ENCODE measurements around the gene GPR132.

DNA sequence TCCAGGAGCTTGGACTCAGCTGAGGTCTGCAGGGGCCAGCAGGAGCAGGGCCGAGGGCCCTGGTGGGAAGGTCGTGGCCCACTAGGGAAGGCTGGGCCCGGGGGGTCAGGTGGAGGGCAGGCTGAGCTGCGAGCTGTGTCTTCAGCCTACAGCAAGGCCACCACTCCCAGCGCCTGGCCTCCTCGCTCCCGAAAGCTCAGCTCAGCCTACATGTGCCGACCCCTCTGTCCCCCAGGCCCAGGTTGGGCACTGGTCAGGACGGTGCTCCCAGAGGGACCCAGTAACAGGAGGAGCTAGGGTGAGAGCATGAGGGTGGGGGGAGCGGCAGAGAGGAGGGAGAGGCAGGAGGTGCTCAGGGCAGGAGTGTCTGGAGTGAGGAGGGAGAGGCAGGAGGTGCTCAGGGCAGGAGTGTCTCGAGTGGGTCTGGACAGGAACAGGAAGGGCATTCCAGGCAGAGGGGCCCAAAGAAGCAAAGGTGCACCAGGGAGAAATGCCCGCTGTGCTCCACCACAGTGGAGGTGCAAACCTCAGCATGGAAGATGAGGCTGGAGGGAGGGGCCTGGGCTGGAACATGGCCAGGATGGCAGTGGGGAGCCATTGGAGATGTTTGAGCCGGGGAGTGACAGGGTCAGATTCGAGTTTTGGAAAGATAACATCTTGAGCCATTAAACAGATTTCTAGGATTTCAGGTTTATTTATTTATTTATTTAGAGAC lies 29.1 kb upstream of the GPR132 start:
- TF ChIP-seq, protein P1, sequence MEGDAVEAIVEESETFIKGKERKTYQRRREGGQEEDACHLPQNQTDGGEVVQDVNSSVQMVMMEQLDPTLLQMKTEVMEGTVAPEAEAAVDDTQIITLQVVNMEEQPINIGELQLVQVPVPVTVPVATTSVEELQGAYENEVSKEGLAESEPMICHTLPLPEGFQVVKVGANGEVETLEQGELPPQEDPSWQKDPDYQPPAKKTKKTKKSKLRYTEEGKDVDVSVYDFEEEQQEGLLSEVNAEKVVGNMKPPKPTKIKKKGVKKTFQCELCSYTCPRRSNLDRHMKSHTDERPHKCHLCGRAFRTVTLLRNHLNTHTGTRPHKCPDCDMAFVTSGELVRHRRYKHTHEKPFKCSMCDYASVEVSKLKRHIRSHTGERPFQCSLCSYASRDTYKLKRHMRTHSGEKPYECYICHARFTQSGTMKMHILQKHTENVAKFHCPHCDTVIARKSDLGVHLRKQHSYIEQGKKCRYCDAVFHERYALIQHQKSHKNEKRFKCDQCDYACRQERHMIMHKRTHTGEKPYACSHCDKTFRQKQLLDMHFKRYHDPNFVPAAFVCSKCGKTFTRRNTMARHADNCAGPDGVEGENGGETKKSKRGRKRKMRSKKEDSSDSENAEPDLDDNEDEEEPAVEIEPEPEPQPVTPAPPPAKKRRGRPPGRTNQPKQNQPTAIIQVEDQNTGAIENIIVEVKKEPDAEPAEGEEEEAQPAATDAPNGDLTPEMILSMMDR (IDR thresholded peaks at IDR 0.05 in 2 of 3, conservative IDR thresholded peaks at IDR 0.05 in 1 of 3; ENCODE audit: borderline replicate concordance in 1 of 3, insufficient read depth in 1 of 3, low read depth in 2 of 3, low read length in 2 of 3), result no peak
- TF ChIP-seq, protein P2, sequence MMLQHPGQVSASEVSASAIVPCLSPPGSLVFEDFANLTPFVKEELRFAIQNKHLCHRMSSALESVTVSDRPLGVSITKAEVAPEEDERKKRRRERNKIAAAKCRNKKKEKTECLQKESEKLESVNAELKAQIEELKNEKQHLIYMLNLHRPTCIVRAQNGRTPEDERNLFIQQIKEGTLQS (IDR thresholded peaks at IDR 0.05), result no peak
- TF ChIP-seq RAD21 (IDR thresholded peaks at IDR 0.05; ENCODE audit: low read depth) (no peak), EGR1 (IDR thresholded peaks at IDR 0.05; ENCODE audit: low read depth) (no peak), EZH2 (IDR thresholded peaks at IDR 0.05) (no peak), POLR2A (IDR thresholded peaks at IDR 0.05; ENCODE audit: borderline replicate concordance, extremely low read depth, insufficient read depth, insufficient read length) (no peak), TCF7L2 (IDR thresholded peaks at IDR 0.05; ENCODE audit: borderline replicate concordance, extremely low read depth, insufficient read depth, insufficient read length) (no peak), EZH2phosphoT487 (IDR thresholded peaks at IDR 0.05; ENCODE audit: borderline replicate concordance) (no peak), JUND (IDR thresholded peaks at IDR 0.05) (no peak)
- TF ChIP-seq, protein P3, sequence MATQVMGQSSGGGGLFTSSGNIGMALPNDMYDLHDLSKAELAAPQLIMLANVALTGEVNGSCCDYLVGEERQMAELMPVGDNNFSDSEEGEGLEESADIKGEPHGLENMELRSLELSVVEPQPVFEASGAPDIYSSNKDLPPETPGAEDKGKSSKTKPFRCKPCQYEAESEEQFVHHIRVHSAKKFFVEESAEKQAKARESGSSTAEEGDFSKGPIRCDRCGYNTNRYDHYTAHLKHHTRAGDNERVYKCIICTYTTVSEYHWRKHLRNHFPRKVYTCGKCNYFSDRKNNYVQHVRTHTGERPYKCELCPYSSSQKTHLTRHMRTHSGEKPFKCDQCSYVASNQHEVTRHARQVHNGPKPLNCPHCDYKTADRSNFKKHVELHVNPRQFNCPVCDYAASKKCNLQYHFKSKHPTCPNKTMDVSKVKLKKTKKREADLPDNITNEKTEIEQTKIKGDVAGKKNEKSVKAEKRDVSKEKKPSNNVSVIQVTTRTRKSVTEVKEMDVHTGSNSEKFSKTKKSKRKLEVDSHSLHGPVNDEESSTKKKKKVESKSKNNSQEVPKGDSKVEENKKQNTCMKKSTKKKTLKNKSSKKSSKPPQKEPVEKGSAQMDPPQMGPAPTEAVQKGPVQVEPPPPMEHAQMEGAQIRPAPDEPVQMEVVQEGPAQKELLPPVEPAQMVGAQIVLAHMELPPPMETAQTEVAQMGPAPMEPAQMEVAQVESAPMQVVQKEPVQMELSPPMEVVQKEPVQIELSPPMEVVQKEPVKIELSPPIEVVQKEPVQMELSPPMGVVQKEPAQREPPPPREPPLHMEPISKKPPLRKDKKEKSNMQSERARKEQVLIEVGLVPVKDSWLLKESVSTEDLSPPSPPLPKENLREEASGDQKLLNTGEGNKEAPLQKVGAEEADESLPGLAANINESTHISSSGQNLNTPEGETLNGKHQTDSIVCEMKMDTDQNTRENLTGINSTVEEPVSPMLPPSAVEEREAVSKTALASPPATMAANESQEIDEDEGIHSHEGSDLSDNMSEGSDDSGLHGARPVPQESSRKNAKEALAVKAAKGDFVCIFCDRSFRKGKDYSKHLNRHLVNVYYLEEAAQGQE (IDR thresholded peaks at IDR 0.05; ENCODE audit: low read depth), result no peak
